HL-60 (cell line): ENCODE data around the gene COL21A1.

Experiments used
- CTCF ChIP-seq: IDR thresholded peaks from one replicate; pipeline ENCODE4 v1.5.1; 2011; ENCODE audit warnings: low read length, control low read depth, inconsistent platforms; ENCODE audit not compliant: insufficient read depth
- POLR2AphosphoS5 ChIP-seq: IDR thresholded peaks from 2 replicates; pipeline ENCODE4 v1.6.1; 2012; ENCODE audit warnings: low read depth
- REST ChIP-seq: IDR thresholded peaks from 2 replicates; pipeline ENCODE4 v1.6.1; 2012; ENCODE audit warnings: low read depth; ENCODE audit not compliant: insufficient replicate concordance

GRCh38 chr6:56038764-56039163 is 208.6 kb downstream of the COL21A1 start:
- no peak for TF ChIP-seq REST
- no peak for TF ChIP-seq CTCF
- no peak for TF ChIP-seq POLR2AphosphoS5
